ENCODE measurements around the gene ZXDC. TPM values are rescaled to one million over a fixed set of nuclear protein-coding genes. Genes with fewer than 3 reads are reported as not detected.

The ZXDC gene
- total and polyA plus RNA-seq, 9 of the 15 experiments (the other 6 are each of a cell fraction or from before 2014, with no cell fraction given) = 0.59 to 13.4 (median 7.3) TPM

GRCh38 chr3:126484148-126484547 is 8.5 kb upstream of the ZXDC start:
- Histone ChIP-seq H3K79me2 (ENCODE audit: control insufficient read depth, insufficient read depth, low read length) (no peaks in the 10 kb centered on the region), H3K36me3 (ENCODE audit: control insufficient read depth, insufficient read depth, low read length) (no peaks in the 10 kb centered on the region), H3K4me2 (ENCODE audit: insufficient read depth, low read length) (no peak overlapping the region), H2AFZ (ENCODE audit: low read depth, low read length) (no peak overlapping the region), H3K27me3 (ENCODE audit: control insufficient read depth in 2 of 2, insufficient read depth in 2 of 2, low read length in 2 of 2) (peaks cover 0 to 23% of the 10 kb centered on the region in 2 experiments; a peak in 2 of 5 replicates), H3K4me3 (no peak overlapping the region), H3K27ac (ENCODE audit: extremely low read depth, low read depth, low read length) (no peak overlapping the region), H3K4me1 (replicated peaks in 1 of 2; ENCODE audit: control insufficient read depth in 2 of 2, insufficient read depth in 2 of 2, low read length in 2 of 2) (no peaks in the 10 kb centered on the region; a peak in 2 of 5 replicates), H3K9me3 (replicated peaks; ENCODE audit: control insufficient read depth, insufficient read depth, low read depth, low read length) (no peaks in the 10 kb centered on the region), H3K9me1 (ENCODE audit: control insufficient read depth, insufficient read depth, low read length) (no peaks in the 10 kb centered on the region), H3K9ac (ENCODE audit: insufficient read depth in 1 of 2, low read depth in 2 of 2, low read length in 2 of 2) (no peak overlapping the region), H4K20me1 (replicated peaks; ENCODE audit: control insufficient read depth, insufficient read depth, low read length) (no peaks in the 10 kb centered on the region)
- no TSS peak for BruUV-seq (replicated peaks)
- 7% methylated on average over 3 of the region's 3 CpGs for WGBS (ENCODE audit: insufficient coverage, low coverage, missing lambda C conversion rate)
- in situ Hi-C loops (cut with MboI) (no loop called here), intact Hi-C loops (cut with micrococcal nuclease) (no loop called here)
- FAIRE-seq (no peak), DNase-seq (ENCODE audit: extremely low read depth in 1 of 4, low spot score in 3 of 4) (no peak), ATAC-seq (no peak)
- ChIA-PET CTCF (ENCODE audit: low intra/inter-chr PET ratio) (no interaction called here), POLR2A (no interaction called here)
- TF ChIP-seq FOXK1 (CRISPR knock-in tag; IDR thresholded peaks at IDR 0.05; ENCODE audit: borderline replicate concordance) = no peak
- no peak for TF ChIP-seq ZC3H8 (IDR thresholded peaks at IDR 0.05)
- no peak for TF ChIP-seq NR1H2 (CRISPR knock-in tag; IDR thresholded peaks at IDR 0.05)
- TF ChIP-seq ZNF699 (CRISPR knock-in tag; IDR thresholded peaks at IDR 0.05; ENCODE audit: insufficient replicate concordance) = no peak
- no peak for TF ChIP-seq NFE2 (IDR thresholded peaks at IDR 0.05; ENCODE audit: low read depth)
- no peak for TF ChIP-seq HDAC2 (IDR thresholded peaks at IDR 0.05)
- TF ChIP-seq FOS (IDR thresholded peaks at IDR 0.05; ENCODE audit: extremely low read depth, insufficient read length) = no peak
- no peak for TF ChIP-seq BACH1 (tag; IDR thresholded peaks at IDR 0.05)
- no peak for TF ChIP-seq HNRNPLL (IDR thresholded peaks at IDR 0.05; ENCODE audit: low read depth, low read length, poor library complexity, severe bottlenecking)
- no peak for TF ChIP-seq ELF4 (CRISPR knock-in tag; IDR thresholded peaks at IDR 0.05)
- TF ChIP-seq ZBTB43 (CRISPR knock-in tag; IDR thresholded peaks at IDR 0.05) = no peak
- TF ChIP-seq ZNF592 (IDR thresholded peaks at IDR 0.05) = no peak
- no peak for TF ChIP-seq LARP7 (IDR thresholded peaks at IDR 0.05)
- no peak for TF ChIP-seq ZNF655 (CRISPR knock-in tag; IDR thresholded peaks at IDR 0.05)
- TF ChIP-seq ETS2 (tag; IDR thresholded peaks at IDR 0.05; ENCODE audit: borderline replicate concordance, poor library complexity, severe bottlenecking) = no peak
- no peak for TF ChIP-seq HNRNPH1 (optimal IDR thresholded peaks at IDR 0.05; ENCODE audit: low read depth, low read length)
- no peak for TF ChIP-seq ATF1 (CRISPR knock-in tag; IDR thresholded peaks at IDR 0.05)
- no peak for TF ChIP-seq ATF1 (tag; IDR thresholded peaks at IDR 0.05)
- no peak for TF ChIP-seq ZNF263 (CRISPR knock-in tag; IDR thresholded peaks at IDR 0.05; ENCODE audit: borderline replicate concordance)
- TF ChIP-seq EHMT2 (IDR thresholded peaks at IDR 0.05) = no peak
